Omental fat pad (tissue), 4 donors: Measurements from ENCODE around the gene PLXNA2. TPM values are rescaled to one million over a fixed set of nuclear protein-coding genes. Genes with fewer than 3 reads are reported as not detected.

Experiments used
- ATAC-seq: fragments of 150-250 bp; one replicate; pipeline ENCODE4 v1.9.1; 2016; ENCODE audit warnings: mild to moderate bottlenecking, moderate library complexity; ENCODE audit not compliant: low FRiP score
- DNase-seq: peaks from one replicate; pipeline ENCODE4 v3.0.0-alpha.2; 2019; ENCODE audit warnings: low spot score
- CTCF ChIP-seq, 3 donors: fragments of 450-650 bp; IDR thresholded peaks; one replicate each; pipeline ENCODE4 v1.5.1; 2016 to 2017; ENCODE audit warnings: antibody characterized with exemption in 3 of 3, mild to moderate bottlenecking in 3 of 3, moderate library complexity in 2 of 3
- total RNA-seq, 4 donors: library from RNA; depleted of rRNA; stranded (reverse); fragments of >200 nt; gene quantifications; one replicate each; pipeline ENCODE4 v1.1.0, GENCODE V29; 2016

Gene PLXNA2
- total RNA-seq, 4 donors from 2014 or later: 21.7 to 67.9 (median 36.8) TPM

GRCh38 chr1:208250613-208251012 lies 6.4 kb upstream of the PLXNA2 start:
- DNase-seq (no peak), ATAC-seq (no peak)
- no peak for TF ChIP-seq CTCF (IDR thresholded peaks at IDR 0.05)

- DNase-seq (no peak), ATAC-seq (no peak)
- TF ChIP-seq CTCF (IDR thresholded peaks at IDR 0.05): no peak
Measured at GRCh38 chr1:208248991-208249696, 5.0 kb upstream of the PLXNA2 start.

GRCh38 chr1:208248307-208248801 lies 4.2 kb upstream of the PLXNA2 start:
- TF ChIP-seq CTCF (IDR thresholded peaks at IDR 0.05): no peak
- DNase-seq (no peak), ATAC-seq (no peak)

GRCh38 chr1:208247696-208248095 lies 3.5 kb upstream of the PLXNA2 start:
- no peak for ATAC-seq
- no peak for DNase-seq
- no peak for TF ChIP-seq CTCF (IDR thresholded peaks at IDR 0.05)

GRCh38 chr1:208245185-208245705 lies 1.1 kb upstream of the PLXNA2 start:
- TF ChIP-seq CTCF (IDR thresholded peaks at IDR 0.05): peak in 2 of 3 donors; percentile 61 to 75
- DNase-seq (peak; percentile 100), ATAC-seq (peak; percentile 83)

GRCh38 chr1:208243527-208243966 lies 637 bp downstream of the PLXNA2 start:
- DNase-seq (no peak), ATAC-seq (peak; percentile 4)
- TF ChIP-seq CTCF (IDR thresholded peaks at IDR 0.05): no peak
